OCI-LY1 (cell line): ENCODE data around the gene TTC6.

Experiments used
- EZH2 ChIP-seq: fragments of 200-600 bp; sonication (generic), shearing (Covaris generic); IDR thresholded peaks from 2 replicates; pipeline ENCODE4 v1.8.0; 2017; ENCODE audit warnings: borderline replicate concordance, mixed run types, mild to moderate bottlenecking, antibody characterized with exemption, low read length, moderate library complexity, mixed read lengths
- TF ChIP-seq, protein P1 (sequence below): fragments of 200-600 bp; sonication (generic), shearing (Covaris generic); IDR thresholded peaks from 2 replicates; pipeline ENCODE4 v1.5.1; 2017; ENCODE audit warnings: mild to moderate bottlenecking, antibody characterized with exemption, low read length, moderate library complexity, mixed read lengths

DNA sequence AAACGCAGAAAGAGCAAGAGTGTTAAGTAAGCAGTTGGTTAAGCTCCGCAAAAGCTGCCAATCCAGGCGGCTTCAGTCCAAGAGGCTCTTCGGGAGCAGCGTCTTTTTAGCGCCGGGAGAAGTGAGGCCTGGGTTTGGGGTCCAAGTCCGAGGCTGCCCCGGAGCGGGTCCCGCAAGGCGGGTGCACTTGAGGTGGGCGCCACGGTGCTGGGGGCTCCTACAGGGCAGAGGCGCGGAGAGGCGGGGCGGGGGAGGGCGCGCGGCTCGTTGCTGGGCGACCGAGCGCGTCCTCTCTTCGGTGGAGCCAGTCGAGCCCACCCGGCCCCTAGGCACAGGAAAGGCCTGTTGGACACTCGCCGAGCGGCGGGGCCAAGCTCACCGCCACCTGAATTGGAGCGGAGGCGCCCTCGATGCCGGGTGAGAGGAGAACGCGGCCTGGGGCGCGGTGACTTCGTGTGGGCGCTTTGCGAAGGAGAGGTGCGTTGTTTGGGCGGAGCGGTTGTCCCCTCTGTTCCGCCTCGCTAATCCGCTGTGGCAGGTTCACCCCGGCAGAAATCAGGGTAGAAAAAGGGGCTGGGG lies 15.6 kb downstream of the TTC6 start:
- TF ChIP-seq, protein P1, sequence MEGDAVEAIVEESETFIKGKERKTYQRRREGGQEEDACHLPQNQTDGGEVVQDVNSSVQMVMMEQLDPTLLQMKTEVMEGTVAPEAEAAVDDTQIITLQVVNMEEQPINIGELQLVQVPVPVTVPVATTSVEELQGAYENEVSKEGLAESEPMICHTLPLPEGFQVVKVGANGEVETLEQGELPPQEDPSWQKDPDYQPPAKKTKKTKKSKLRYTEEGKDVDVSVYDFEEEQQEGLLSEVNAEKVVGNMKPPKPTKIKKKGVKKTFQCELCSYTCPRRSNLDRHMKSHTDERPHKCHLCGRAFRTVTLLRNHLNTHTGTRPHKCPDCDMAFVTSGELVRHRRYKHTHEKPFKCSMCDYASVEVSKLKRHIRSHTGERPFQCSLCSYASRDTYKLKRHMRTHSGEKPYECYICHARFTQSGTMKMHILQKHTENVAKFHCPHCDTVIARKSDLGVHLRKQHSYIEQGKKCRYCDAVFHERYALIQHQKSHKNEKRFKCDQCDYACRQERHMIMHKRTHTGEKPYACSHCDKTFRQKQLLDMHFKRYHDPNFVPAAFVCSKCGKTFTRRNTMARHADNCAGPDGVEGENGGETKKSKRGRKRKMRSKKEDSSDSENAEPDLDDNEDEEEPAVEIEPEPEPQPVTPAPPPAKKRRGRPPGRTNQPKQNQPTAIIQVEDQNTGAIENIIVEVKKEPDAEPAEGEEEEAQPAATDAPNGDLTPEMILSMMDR = no peak
- no peak for TF ChIP-seq EZH2
